ENCODE measurements around the gene SLC43A3.

The SLC43A3 gene

DNA sequence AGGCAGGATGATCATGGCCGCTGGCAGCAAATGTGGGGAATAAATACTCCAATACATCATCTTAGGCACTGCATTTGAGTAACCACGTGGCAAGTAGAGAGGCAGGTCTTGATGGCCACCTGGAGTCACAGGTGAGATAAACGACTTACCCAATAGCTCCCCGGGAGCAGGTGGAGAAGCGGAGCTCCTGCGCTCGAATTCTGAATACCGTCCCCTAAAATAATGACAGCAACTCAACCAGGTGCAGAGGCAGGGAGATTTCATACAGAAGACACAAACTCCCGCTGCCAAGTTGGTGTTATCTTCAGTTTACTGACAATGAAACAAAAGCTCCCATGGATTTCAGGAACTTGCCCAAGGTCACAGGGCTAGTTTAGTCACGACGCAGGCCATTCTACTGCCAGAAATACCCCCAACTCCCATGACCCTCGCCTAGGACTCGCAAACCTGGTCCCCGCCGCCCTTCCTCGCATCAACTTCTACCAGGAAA lies 437 bp downstream of the SLC43A3 start:
- FAIRE-seq, result no peak

DNA sequence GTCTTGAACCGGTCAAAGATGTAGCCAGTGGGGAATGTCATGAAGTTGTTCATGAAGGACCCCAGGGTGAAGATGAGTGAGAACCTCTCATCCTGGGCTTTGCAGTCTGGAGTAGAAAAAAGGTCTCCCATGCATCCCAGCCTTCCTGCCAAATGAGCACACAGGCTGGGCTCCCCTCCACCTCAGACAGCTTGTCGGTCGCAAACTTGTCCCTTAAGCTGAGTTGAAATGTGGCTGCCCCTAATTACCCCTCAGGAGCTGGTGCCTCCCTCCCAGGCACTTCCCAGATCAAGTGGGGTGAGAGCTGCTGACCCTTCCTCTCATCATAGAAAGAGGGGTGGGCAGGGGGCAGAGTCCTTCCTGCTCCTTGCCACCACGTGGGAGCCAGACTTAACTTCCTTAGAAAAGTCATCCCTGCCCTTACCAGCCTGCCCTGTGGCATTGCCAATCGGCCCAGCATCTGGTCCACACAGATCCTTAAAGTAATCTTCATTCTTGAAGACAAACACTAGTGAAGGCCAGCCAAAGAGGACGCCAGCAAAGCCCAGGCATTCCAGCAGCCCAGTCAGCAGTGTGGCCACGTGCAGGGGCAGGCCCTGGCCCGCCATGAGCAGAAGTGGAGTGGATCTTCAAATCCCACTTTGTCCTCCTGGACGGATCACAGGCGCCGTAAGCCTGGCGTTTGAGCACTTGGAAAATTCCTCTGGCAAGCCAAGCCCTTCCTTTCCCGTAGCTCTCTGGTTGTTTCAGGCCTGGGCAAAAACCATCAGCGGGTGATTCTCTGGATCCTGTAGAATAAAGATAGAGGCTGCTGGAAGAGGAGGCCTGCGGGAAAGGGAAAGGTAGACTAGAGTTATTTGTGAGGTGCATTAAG lies 1.1 kb downstream of the SLC43A3 start:
- no peak for FAIRE-seq

DNA sequence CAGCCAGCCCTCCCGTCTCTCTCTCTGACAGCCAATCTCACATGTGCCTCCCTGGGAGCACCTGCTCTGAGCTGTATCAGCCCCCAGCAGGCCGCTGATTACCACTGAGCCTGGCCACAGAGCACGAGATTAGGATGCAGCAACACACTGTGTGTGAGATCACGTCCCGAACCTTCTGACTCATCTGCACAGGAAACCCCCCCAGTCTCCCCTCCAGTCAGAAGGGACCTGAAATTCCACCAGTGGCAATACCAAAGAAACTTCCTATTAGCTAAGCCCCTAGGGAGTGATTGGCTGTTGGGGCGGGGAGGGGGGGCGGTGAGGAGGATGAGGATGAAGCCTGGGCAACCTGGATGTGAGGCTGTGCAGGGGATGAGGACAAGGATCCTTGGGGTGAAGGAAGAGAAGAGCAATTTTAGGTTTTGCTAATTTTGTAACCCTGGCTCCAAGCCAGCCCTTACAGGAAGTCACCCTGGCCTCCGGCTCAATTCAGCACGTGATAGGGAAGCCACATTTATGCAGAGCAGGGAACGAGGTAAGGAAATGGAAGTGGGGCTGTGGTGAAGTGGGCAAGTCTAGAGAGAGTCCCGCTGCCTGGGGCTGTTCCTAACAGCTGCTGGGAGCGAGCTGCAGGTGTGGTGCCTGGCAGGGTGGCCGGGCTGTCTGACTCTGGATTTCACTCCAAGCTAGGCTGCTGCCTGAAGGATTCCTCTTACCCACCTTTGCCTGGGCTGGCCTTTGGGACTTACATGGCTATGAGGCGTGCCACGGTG lies 1.9 kb downstream of the SLC43A3 start:
- FAIRE-seq, result no peak

DNA sequence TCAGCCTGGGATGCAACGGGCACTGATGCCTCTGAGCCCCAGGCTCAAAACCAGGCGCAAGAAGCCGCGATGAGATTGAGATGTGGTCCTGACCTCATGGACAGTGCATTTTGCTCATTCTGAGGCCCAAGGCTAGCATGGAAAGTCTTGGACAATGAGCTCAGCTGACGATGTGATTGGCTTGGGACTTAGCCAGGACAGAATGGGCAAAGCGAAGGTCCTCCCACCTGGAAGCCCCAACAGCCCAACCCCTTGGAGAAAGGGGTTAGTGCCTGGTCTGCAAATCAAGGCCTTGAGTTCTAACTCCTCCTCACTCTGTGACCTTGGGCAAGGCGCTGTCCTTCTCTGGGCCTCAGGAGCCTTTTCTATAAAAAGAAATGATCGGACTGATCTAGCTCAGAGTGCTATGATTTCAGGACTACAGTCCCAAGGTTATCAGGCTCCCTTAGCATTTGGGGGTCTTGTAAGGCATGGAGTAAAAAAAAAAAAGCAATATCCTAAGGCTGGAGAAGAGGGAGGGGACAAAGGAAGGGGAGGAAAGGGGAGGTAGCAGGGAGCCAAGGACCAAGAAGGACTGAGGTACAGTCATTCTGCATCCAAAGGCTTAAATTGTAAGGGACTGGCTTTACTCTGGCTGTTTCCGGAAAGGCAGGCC lies 2.7 kb downstream of the SLC43A3 start:
- FAIRE-seq, result no peak

DNA sequence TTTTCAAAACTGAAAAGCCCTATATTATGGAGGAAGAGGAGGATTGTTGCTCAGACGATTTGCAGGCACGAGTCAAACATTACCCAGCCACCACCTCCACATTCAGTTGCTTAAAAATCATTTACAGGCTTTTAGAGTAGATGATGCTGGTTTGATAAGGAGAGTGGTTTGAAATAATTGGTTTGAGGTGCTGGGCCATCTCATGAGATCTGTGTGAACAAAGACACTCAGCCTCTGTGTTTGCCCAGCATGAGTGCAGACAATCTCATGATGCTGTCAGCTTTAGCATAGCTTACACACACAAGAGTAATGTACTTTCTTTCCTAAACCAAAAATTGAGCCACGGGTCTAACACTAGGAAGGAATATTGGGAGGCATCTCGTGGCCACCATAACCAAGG lies 4.3 kb downstream of the SLC43A3 start:
- FAIRE-seq, result no peak

DNA sequence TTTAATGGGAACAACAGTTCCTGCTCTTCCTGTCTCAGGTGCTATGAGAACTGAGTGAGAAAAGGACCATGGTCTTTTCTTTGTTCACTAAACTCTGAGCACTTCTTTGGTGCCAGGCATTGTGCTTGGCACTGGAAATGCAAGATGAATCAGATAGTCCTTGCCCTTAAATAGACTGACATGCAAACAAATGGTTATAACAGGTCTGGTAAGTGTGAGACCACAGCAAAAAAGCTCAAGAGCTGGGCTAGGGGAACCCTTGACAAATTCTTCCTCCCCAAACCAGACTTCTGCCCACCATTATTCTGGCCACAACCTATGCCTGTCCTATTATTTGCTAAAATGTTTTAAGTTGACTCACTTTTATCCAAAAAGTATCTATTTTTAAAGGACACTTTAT lies 5.1 kb downstream of the SLC43A3 start:
- no peak for FAIRE-seq

DNA sequence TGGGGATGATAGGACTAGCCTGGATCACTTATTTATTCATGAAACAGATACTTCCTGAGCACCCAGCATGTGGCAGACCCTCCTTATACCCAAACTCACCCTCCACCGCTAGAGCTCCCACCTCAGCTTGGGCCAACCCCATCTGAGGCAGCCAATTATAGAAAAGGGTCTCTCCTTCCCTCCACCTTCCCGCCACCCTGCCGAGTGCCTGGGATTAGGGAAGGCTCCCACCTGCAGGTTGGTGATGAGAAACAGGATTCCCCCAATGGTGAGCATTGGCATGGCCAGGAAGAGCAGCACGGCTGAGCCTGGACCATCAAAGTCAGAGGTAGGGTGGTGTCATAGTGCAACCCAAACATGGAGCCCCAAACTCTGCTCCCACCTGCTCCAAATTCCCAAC lies 5.9 kb downstream of the SLC43A3 start:
- no peak for FAIRE-seq

DNA sequence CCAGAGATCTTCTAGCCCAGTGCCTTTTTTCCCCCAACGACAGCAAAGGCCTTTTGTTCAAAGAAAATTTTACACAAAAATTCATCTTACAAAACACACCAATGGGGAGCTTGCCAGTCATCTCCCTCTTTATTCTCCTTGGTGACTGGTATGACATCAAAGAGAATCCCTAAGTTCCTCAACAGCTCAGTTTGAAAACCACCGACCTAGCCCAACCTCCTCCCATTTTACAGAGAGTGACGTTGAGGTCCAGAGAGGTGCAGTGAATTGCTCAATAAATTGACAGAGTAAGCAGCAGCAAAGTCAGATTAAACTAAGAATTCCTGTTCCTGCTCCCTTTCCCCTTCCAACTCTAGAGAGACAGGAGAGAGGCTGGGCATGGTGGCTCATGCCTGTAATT lies 7.8 kb downstream of the SLC43A3 start:
- FAIRE-seq, result no peak

DNA sequence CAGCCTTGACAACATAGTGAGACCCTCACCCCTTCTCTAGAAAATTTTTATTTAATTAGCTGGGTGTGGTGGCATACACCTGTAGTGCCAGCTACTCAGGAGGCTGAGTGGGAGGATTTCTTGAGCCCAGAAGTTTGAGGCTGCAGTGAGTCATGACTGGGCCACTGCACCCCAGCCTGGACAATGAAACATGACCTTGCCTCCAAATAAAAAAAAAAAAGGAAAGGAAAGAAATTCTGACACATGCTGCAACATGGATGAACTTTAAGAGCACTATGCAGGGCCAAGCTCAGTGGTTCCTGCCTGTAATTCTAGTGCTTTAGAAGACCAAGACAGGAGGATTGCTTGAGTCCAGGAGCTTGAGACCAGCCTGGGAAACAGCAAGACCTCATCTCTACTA lies 8.8 kb downstream of the SLC43A3 start:
- FAIRE-seq, result no peak

DNA sequence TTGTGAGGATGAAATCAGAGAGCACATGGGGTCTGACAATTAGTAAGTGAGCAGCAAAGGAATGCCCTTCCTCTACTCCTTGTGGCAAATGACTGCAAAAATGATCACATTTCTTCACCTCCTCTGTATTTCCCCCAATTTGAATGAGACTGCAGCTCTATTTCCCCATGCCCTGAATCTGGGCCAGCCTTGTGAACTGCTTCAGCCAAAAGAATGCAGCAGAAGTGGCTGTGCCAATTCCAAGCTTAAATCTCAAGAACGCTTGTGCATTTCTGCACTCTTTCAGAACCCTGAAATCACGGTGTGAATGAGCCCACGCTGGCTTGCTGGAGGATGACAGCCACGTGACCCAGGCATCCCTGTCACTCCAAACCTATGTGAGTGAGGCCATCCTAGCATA lies 9.9 kb downstream of the SLC43A3 start:
- FAIRE-seq, result no peak

DNA sequence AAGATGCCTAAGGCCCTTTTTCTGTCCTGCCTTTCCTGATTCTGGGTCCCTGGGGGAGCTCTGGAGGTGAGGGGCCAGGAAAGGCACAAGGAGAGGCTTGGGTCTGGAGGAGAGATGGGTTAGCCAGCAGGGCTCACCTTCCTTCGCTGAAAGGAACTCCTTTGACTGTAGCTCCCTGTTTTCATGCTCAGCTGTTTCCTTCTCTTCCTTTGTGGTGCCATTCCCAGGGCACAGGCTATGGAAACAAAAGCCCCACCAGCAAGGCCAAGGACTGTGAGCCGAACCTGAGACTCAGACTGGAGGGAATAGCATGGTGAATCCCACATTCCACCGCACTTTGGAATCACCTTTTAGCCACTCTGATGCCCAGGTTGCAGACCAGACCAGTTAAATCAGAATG lies 10.5 kb downstream of the SLC43A3 start:
- FAIRE-seq, result no peak

DNA sequence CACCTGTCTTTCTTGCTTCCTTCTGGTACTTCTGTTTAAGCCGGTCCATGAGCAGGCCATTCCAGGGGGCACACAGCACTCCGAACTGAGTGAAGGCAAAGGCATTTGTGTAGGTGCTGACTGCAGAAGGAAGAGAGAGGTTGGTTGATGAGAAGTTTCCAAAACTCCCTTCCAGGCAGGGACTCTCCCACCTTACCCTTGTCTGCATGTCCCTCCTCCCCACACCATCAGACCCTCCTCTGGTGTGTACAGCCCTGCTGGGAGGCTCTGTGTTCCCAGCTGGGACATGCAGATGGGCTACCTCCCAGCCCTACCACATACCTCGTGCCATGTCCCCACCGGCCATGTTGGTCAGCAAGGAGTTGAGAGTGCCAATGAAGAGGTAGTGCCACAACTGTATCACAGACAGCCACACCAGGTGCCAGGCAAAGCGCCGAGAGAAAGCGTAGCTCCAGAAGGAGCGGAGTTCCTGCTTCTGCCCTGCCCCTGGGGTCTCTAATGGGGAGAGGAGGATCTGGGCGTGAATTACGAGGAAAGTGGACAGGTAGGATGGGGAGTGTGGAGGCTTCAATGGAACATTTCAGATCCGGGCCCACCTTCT lies 12.2 kb downstream of the SLC43A3 start:
- no peak for FAIRE-seq

DNA sequence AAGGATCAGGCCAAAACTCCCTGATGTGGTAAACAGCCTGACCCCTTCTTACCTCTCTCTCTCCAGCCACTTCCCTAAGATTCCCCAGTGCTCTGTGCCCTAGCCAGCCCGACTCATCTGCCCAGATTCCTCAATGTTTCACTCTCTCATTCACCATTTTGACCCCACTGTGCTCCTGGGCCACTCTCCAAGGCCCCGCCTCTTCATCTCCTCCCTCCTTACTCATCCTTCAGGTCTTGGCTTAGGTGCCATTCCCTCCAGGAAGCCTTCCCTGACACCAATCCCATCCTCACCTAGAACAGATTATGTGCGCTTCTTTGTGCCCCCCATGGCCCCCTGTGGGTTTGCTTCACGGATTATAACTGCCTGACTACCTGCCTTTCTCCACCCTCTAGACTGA lies 13.2 kb downstream of the SLC43A3 start:
- no peak for FAIRE-seq

DNA sequence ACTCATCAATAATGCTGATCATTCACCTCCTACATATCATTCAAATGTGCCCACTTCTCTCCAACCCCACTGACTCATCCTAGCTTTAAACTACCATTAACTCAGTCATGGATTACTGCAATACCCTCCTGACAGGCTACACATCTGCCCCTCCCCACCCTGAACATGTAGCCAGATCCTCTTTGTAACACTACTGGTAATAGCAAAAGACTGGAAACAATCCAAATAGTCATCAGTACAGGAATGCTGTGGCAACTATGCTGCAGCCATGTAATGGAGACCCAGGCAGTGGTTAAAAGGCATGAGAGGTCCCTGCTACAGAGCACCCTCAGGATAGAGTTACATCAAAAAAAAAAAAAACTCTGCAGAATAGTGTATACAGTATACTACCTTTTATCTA lies 16.6 kb downstream of the SLC43A3 start:
- FAIRE-seq, result no peak

DNA sequence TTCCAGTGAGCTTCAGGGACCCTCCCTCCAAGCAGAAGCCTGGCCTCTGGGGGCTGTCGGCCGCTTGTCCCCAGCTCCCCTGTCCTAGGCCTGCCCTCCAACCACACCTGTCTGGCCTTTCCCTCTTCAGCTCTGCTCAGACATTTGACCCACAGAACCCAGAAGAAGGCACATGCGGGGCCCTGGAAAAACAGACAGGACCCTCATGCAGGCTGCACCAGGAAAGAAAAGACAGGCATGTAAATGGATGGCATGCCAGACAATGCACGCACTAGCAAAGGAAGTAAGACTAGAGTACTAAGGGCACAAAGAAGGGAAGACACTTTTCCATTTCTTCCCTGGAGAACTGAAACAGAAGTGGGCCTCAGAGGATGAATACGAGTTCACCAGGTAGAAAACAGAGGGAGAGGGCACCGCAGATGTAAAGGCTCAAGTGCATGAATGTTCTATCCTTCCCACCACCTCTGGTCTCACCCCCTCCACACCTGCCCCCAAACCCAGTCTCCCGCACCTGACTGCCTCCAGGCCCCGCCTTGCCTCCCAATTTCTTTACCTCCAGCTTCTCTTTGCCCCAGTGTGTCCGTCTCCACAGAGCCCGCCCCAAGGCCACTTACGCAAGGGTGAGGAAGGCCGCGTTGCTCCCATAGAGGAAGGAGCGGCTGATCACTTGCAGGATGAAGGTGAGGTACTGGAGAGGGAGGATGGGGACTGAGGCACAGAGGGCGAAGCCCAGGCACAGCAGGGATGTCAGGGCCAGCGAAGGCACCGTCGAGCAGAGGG lies 17.4 kb downstream of the SLC43A3 start:
- FAIRE-seq, result no peak

DNA sequence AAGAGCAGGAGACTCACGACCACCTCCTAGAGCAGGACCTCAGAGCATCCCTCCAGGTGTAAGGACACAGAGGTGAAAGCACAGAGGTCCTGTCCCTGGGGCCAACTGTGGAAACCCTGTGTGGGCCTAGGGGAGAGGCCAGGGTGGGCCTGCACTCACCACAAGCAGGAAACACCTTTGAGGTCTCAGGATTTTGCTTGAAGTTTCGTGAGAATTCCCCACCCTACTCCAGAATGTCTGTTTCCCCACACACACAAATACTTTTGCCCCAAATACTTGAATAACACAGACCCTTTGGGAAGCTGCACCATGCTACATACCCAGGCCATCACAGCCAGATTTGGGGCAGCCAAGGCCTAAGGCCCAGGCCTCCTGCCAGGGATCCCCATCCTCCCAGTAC lies 18.1 kb downstream of the SLC43A3 start:
- no peak for FAIRE-seq

DNA sequence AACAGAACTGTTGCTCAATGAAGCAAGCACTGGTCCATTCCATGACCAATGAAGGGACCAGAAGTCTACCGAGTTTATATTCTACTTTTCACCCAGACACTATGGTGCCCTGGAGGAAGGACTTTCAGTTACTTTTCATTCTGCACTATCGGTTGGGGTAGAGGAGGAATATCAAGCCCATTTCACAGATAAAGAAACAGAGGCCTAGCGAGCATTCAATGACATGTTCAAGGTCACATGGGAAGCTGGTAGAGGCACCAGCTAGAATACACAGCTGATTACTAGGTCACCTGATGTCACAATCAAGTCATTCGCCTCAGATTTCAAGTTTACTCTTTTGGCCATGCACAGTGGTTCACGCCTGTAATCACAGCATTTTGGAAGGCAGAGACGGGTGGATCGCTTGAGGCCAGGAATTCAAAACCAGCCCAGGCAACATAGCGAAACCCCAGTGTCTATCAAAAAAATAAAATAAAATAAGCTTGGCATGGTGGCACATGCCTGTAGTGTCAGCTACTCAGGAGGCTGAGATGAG lies 18.9 kb downstream of the SLC43A3 start:
- FAIRE-seq, result no peak

DNA sequence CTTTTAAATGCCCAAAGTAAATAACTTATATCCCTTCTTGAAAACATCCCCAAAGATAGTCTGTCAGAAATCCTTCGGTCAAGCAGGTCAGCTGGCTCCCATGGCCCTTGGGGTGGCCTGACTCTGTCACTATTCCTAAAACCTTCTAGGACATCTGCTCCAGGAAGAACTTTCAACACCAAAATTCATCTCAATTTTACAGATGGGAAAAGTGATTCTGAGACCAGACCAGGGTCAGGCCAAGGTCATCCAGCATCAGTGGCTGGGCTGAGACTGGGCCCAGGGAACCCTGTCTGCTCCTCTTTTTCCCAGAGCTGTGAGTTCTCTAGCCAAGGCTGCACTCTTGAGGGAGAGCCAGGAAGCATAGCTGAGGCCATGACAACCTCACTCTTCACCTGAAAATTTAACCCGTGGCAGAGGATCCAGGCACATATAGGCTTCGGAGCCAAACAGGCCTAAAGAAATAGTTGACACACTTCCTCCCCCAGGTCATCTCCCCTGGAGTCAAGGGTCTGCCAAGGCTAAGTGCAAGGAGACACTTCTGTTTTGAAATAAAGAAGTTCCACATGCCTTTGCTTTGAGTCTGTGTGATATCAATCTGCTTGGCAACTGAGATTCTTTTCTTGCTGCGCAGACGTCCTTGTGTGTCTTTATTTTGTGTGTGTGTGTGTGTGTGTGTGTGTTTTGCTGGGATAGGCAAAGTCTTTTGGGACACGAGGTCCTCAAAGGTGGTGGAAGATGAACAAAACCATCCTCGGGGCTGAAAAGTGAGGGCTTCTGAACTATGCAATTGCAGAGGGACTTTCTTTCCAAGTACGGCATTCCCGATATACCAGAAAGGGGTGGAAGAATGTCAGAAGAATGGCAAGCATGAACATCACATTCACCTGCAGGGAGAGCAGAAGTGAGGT lies 19.7 kb downstream of the SLC43A3 start:
- no peak for FAIRE-seq

DNA sequence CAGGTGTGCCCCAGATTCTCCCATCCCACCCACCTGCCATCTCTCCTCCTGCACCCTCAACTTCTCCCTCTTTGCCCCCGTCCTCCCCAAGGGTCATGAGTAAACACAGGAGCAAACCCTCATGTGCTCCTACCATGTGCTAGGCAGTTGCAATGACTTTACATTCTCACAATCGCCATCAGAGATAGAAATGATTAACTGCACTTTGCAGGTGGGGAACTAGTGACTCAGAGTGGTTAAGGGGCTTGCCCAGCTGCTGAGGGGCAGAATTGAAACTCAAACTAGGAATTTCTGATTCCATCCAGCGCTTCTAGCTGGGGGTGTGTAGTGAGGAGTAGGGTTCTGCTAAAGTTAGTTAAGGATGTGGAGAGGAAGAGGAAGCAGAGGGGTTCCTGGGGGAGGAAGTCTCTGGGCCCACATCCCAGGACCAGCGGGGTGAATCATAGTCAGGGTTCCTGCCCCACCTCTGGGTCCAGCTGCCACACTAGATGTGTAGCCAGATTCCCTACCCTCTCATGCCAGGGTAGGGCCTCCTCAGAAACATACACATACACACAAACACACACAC lies 20.5 kb downstream of the SLC43A3 start:
- FAIRE-seq, result no peak

DNA sequence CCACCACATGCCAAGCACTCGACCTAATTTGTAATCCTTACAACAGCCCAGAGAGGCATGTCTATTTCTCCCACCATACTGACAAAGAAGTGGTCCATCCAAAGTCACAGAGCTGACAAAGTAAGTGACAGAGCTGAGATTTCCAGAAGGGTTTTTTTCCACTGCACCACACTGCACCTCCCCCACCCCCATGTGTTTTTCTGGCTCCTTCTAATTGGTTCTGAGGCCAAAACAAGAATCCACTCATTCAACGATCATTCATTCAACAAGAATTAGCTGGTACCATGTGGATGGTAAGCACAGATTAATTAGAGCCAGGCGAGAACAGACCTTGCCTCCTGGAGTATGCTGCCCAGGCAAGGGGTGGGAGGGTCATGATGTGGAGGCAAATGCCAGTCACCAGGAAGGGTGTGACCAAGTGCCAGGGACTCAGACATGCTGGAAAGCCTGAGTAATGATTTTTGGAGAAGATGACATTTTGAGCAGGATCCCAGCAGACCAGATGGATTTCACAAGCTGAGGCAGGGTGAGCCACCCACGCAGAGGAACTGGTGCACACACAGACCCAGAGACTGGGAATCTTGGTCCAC lies 21.6 kb downstream of the SLC43A3 start:
- no peak for FAIRE-seq

Data from TTC549 (cell line).